Panc1 (cell line): ENCODE data around the gene MUC5AC. TPM values are rescaled to one million over a fixed set of nuclear protein-coding genes. Genes with fewer than 3 reads are reported as not detected.

Experiments
- ATAC-seq: fragments of 200-7000 bp; cut with Tn5 transposase; 2 replicates; pipeline ENCODE4 v1.9.1; 2020; ENCODE audit warnings: mild to moderate bottlenecking, moderate library complexity
- BruUV-seq: library from RNA; stranded (reverse); fragments of 400-500 nt; replicated peaks from 2 replicates; lab custom pipeline; 2021; lab: Mats Ljungman, UMichigan
- CTCF ChIA-PET: fragments of 300-600 bp; sonication (Branson Sonifier 250); formaldehyde crosslinking; loops from one replicate; lab custom pipeline; 2022; ENCODE audit warnings: antibody characterized with exemption; lab: Charles Lee
- POLR2A ChIA-PET: fragments of 300-600 bp; sonication (Branson Sonifier 250); formaldehyde crosslinking; loops from one replicate; lab custom pipeline; 2022; ENCODE audit warnings: antibody characterized with exemption; lab: Charles Lee
- DNase-seq: peaks from one replicate; pipeline ENCODE4 v3.0.0-alpha.2; 2010; ENCODE audit warnings: low read depth, low spot score
- H3K27ac ChIP-seq: 2 replicates; pipeline ENCODE4 v1.5.1; 2011; ENCODE audit warnings: mild to moderate bottlenecking, low read length, inconsistent platforms
- H3K27me3 ChIP-seq: fragments of 200-500 bp; sonication (Bioruptor generic); 2 replicates; pipeline ENCODE4 v1.6.0; 2014; ENCODE audit warnings: low read length, inconsistent platforms; ENCODE audit not compliant: control insufficient read depth, insufficient read depth
- H3K36me3 ChIP-seq: fragments of 200-500 bp; sonication (Bioruptor generic); 2 replicates; pipeline ENCODE4 v1.5.1; 2014; ENCODE audit warnings: inconsistent platforms, mild to moderate bottlenecking, low read length, moderate library complexity; ENCODE audit not compliant: control insufficient read depth, insufficient read depth
- H3K4me1 ChIP-seq: 2 replicates; pipeline ENCODE4 v1.5.1; 2011; ENCODE audit warnings: inconsistent platforms, mild to moderate bottlenecking, low read length, moderate library complexity; ENCODE audit not compliant: control insufficient read depth, insufficient read depth
- H3K4me3 ChIP-seq, 2 experiments: 2 replicates each; pipeline ENCODE4 v1.5.1; 2011 to 2012; ENCODE audit warnings: low read depth in 2 of 2, low read length in 2 of 2, mild to moderate bottlenecking in 2 of 2, inconsistent platforms in 1 of 2, moderate library complexity in 1 of 2
- H3K9me3 ChIP-seq: fragments of 200-500 bp; sonication (Bioruptor generic); 2 replicates; pipeline ENCODE4 v1.5.1; 2014; ENCODE audit warnings: low read depth, mild to moderate bottlenecking, inconsistent platforms, low read length, moderate library complexity; ENCODE audit not compliant: control insufficient read depth, insufficient read depth
- POLR2AphosphoS5 ChIP-seq: IDR thresholded peaks from 2 replicates; pipeline ENCODE4 v1.6.1; 2012; ENCODE audit warnings: mild to moderate bottlenecking, low read depth, low read length, moderate library complexity
- SIN3A ChIP-seq: IDR thresholded peaks from 2 replicates; pipeline ENCODE4 v1.6.1; 2012; ENCODE audit warnings: low read depth, mild to moderate bottlenecking, low read length, moderate library complexity, borderline replicate concordance; ENCODE audit not compliant: insufficient read depth
- TCF7L2 ChIP-seq: IDR thresholded peaks from 2 replicates; pipeline ENCODE4 v1.6.1; 2011; ENCODE audit warnings: mild to moderate bottlenecking, low read depth, low read length, inconsistent platforms
- in situ Hi-C: cut with HindIII; loops from 2 replicates; pipeline ENCODE4 v1.10.0; 2016; ENCODE audit warnings: low sequenced_read_pairs, low pct_unique_long_range_greater_than_20kb
- intact Hi-C: fragments of 100-400 bp; cut with micrococcal nuclease; formaldehyde crosslinking; loops from one replicate; pipeline ENCODE4 v1.10.0; 2022; ENCODE audit not compliant: unreplicated experiment
- total RNA-seq: library from RNA; stranded (reverse); gene quantifications from one replicate; pipeline ENCODE4 v1.2.1, GENCODE V29; 2021; ENCODE audit not compliant: unreplicated experiment
- TF ChIP-seq, protein P1 (sequence below): fragments of 450-650 bp; IDR thresholded peaks from 2 replicates; pipeline ENCODE4 v1.5.1; 2017; ENCODE audit warnings: mild to moderate bottlenecking
- TF ChIP-seq, protein P2 (sequence below), 2 experiments: IDR thresholded peaks; 2 replicates each; pipeline ENCODE4 v1.6.1; 2011 to 2012; ENCODE audit warnings: low read depth in 2 of 2, control low read depth in 1 of 2, low read length in 1 of 2, mild to moderate bottlenecking in 1 of 2, moderate library complexity in 1 of 2; ENCODE audit not compliant: insufficient read depth in 1 of 2

Gene MUC5AC
- total RNA-seq, 1 experiment from 2014 or later = 0.03 TPM

DNA sequence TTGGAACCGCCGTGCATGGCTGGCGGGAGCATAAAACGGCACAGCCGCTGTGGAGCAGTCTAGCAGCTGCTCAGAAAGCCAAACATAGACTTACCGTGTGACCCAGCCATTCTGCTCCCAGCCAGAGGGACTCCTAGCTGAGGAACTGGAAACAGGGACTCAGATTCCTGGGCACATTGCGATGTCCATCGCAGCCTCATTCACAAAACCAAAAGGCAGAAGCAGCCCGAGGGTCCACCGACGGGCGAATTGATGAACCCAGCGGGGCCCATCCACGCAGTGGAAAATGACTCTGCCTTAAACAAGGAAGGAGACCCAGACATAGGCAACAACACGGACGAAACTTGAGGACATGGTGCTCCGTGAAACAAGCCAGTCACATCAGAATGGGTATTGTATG, 59.4 kb downstream of the MUC5AC start:
- Histone ChIP-seq H3K36me3 (no peaks in the 10 kb centered on the region), H3K4me1 (peaks cover 4% of the 10 kb centered on the region; the same call in 1 of the 2 replicates), H3K9me3 (peaks cover 3% of the 10 kb centered on the region; the same call in 1 of the 2 replicates), H3K27me3 (no peaks in the 10 kb centered on the region; the same call in 1 of the 2 replicates), H3K4me3 (no peak overlapping the region), H3K27ac (no peak overlapping the region)
- in situ Hi-C loops = no loop called here
- intact Hi-C loops = no loop called here
- TF ChIP-seq, protein P1, sequence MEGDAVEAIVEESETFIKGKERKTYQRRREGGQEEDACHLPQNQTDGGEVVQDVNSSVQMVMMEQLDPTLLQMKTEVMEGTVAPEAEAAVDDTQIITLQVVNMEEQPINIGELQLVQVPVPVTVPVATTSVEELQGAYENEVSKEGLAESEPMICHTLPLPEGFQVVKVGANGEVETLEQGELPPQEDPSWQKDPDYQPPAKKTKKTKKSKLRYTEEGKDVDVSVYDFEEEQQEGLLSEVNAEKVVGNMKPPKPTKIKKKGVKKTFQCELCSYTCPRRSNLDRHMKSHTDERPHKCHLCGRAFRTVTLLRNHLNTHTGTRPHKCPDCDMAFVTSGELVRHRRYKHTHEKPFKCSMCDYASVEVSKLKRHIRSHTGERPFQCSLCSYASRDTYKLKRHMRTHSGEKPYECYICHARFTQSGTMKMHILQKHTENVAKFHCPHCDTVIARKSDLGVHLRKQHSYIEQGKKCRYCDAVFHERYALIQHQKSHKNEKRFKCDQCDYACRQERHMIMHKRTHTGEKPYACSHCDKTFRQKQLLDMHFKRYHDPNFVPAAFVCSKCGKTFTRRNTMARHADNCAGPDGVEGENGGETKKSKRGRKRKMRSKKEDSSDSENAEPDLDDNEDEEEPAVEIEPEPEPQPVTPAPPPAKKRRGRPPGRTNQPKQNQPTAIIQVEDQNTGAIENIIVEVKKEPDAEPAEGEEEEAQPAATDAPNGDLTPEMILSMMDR = no peak
- TF ChIP-seq TCF7L2 (no peak), SIN3A (no peak), POLR2AphosphoS5 (no peak)
- TF ChIP-seq, protein P2, sequence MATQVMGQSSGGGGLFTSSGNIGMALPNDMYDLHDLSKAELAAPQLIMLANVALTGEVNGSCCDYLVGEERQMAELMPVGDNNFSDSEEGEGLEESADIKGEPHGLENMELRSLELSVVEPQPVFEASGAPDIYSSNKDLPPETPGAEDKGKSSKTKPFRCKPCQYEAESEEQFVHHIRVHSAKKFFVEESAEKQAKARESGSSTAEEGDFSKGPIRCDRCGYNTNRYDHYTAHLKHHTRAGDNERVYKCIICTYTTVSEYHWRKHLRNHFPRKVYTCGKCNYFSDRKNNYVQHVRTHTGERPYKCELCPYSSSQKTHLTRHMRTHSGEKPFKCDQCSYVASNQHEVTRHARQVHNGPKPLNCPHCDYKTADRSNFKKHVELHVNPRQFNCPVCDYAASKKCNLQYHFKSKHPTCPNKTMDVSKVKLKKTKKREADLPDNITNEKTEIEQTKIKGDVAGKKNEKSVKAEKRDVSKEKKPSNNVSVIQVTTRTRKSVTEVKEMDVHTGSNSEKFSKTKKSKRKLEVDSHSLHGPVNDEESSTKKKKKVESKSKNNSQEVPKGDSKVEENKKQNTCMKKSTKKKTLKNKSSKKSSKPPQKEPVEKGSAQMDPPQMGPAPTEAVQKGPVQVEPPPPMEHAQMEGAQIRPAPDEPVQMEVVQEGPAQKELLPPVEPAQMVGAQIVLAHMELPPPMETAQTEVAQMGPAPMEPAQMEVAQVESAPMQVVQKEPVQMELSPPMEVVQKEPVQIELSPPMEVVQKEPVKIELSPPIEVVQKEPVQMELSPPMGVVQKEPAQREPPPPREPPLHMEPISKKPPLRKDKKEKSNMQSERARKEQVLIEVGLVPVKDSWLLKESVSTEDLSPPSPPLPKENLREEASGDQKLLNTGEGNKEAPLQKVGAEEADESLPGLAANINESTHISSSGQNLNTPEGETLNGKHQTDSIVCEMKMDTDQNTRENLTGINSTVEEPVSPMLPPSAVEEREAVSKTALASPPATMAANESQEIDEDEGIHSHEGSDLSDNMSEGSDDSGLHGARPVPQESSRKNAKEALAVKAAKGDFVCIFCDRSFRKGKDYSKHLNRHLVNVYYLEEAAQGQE (IDR thresholded peaks at IDR 0.05; ENCODE audit: insufficient read depth in 1 of 2, low read depth in 2 of 2, low read length in 1 of 2) = no peak
- ChIA-PET CTCF (no interaction called here), POLR2A (interaction anchor here (0.7 kb wide), 1 partner anchor 358 kb away, joined by 6 read pairs; no protein-coding TSS in a partner anchor)
- no peak for DNase-seq
- ATAC-seq = no peak
- no TSS peak for BruUV-seq

DNA sequence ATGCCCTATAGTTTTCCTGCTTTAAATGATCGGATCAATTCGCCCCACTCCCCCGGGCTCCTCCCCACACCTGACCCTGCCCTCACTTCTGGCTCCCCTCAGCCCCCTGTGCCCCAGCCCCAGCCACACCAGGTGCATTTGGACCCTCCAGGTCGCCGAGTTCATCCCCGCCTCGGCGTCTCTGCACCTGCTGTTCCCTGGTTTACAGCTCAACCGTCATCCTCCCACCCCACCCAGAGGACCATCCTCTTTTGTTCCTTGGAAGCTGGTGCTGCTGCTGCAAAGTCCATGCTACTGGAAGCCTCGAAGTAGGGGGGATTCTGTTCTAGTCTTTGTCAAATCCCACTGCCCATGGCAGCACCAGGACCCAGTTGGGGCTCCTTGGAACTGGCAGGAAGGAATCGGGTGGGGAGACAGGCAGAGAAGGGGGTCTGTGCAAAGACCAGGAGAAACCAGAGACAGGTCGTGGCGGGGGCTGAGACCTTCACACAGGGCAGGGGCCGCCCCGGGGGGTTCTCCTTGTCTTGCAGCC, 60.6 kb downstream of the MUC5AC start:
- no peaks in the 10 kb centered on the region; the same call in 1 of the 2 replicates for H3K27me3 ChIP-seq
- H3K4me3 ChIP-seq = no peak overlapping the region
- no peaks in the 10 kb centered on the region for H3K9me3 ChIP-seq
- peaks cover 14% of the 10 kb centered on the region for H3K4me1 ChIP-seq
- ATAC-seq (no peak), DNase-seq (no peak)
- in situ Hi-C loops (no loop called here), intact Hi-C loops (no loop called here)
- no TSS peak for BruUV-seq
- ChIA-PET CTCF (no interaction called here), POLR2A (no interaction called here)
- H3K27ac ChIP-seq = no peak overlapping the region
- TF ChIP-seq, protein P1 = no peak
- TF ChIP-seq SIN3A (no peak), POLR2AphosphoS5 (no peak), TCF7L2 (no peak)
- TF ChIP-seq, protein P2 (IDR thresholded peaks at IDR 0.05; ENCODE audit: insufficient read depth in 1 of 2, low read depth in 2 of 2, low read length in 1 of 2) = no peak
- no peaks in the 10 kb centered on the region for H3K36me3 ChIP-seq
